Stimulated activated CD8-positive, alpha-beta memory T cell treated with anti-CD3 and anti-CD28 coated beads, Interleukin-2, amount 100 ng/mL, for 48 hours (primary cell): ENCODE data around the gene FGGY.

Experiments
- DNase-seq, 2 donors: peaks; one replicate each; pipeline ENCODE4 v3.0.0-alpha.2; 2020; ENCODE audit warnings: low read depth in 2 of 2

The FGGY gene

DNA sequence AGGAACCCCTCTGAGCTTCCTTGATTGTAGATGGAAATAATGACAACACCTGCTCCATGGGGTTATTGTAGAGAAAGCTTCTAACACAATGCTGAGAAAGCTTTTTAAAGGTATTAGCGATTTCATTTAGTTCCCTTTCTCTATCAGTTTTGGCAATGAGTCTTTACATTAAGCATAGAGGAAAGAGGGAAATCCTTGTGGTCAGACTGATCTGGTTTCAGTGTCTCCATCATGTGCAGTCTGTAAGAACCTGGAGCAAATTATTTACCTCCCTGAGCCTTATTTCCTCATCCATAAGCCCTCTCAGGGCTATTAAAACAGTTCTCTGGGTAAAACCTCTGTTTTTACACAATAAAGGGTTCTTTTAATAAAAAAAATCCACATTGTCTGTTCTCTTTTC lies 87.5 kb downstream of the FGGY start:
- DNase-seq, result no peak

DNA sequence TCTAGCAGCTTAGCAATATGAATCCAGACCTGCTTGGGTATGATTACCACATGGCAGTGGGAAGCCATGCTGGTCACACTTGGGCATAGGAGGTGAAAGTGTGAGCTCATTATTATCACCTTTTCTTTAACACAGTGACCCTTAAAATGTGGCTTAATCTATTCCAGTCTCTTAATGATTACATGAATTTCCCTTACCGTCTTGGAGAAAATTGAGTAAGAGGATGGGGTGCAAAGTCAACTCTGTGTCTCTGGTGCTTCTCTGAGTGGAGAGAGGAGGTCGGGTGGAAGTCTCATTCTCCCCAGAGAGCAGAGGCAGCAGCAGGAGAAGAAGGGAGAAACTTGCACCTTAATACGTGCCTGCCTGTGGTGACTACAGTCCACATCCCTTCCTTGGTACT lies 91.3 kb downstream of the FGGY start:
- DNase-seq, result no peak

DNA sequence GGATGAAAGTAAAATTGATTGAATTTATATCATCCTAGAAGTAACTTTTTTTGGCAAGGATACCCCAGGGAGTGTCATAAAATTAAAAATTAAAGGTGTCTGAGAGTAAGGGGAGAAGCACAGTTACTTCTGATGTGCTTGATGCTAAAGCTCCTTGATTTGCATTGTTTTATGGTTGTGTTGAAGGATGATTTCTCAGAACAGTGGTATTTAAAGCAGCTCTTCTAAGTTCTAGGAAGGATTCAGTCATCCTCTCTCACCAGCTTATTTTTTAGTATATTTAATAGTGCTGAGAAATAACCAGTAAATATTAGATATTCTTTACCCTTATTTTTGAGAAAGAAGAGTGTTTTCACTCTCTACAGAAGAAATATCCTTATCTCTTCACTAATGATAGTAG lies 93.0 kb downstream of the FGGY start:
- DNase-seq, result no peak

DNA sequence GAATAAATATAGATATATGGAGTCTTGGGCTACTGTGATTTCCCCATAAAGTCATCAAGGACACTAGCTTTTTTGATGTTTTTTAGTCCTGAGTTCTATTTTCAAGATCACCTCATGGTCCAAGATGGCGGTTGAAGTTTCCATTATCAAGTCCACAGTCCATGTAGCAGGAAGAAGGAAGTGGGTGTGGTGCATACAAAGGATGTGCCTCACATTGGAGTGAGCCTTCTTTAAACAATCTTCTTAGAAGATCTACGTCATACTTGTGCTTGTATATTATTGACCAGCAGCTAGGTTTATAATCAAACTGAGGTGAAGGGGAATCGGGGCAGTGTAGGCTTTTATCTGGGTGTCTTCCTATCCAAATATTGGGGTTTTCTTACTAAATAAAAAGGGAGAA lies 93.4 kb downstream of the FGGY start:
- DNase-seq, result no peak

DNA sequence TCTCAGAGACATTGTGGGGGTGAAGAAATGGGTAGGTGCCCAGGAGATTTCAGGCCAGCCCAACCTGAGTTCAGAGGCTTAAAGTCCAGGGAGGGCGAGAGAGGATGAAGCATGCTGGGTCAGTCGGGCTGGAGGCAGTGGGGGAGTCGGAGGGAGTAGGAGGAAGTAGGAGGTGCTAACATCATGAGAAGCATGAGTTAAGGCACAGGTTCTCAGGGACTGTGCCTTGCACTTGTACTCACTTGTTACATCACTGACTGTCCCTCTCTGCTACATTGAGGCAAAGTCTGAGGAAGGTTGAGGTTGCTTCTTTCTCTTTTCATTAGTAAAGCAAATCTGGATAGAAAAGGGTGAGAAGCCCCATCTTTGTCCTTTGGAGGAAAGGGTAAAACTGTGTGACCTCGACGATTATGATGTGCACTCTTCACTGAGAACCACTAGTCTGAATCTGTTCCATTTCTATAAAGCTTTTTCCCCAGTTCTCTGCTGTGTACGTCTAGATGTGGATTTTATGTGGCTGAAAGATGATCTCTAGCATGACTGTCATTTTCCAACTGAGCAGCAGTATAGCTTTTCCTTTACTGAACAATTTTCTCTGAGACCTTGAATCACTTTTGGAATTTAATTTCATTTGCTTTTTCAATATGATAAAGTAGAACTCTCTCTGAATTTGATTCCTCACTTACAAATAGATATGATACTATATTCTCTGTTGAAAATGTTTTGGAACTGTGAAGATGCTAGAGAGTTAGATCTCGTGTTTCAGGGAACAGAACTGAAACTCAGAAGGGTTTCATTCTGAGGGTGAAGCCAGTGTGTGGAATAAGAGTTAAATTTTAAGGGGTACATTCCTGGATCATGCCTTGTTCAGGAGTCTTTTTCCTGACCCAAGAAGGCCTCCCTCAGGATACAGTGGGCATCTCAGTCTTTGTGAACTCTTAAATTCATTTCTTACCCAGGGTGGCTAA lies 94.6 kb downstream of the FGGY start:
- DNase-seq, result no peak

DNA sequence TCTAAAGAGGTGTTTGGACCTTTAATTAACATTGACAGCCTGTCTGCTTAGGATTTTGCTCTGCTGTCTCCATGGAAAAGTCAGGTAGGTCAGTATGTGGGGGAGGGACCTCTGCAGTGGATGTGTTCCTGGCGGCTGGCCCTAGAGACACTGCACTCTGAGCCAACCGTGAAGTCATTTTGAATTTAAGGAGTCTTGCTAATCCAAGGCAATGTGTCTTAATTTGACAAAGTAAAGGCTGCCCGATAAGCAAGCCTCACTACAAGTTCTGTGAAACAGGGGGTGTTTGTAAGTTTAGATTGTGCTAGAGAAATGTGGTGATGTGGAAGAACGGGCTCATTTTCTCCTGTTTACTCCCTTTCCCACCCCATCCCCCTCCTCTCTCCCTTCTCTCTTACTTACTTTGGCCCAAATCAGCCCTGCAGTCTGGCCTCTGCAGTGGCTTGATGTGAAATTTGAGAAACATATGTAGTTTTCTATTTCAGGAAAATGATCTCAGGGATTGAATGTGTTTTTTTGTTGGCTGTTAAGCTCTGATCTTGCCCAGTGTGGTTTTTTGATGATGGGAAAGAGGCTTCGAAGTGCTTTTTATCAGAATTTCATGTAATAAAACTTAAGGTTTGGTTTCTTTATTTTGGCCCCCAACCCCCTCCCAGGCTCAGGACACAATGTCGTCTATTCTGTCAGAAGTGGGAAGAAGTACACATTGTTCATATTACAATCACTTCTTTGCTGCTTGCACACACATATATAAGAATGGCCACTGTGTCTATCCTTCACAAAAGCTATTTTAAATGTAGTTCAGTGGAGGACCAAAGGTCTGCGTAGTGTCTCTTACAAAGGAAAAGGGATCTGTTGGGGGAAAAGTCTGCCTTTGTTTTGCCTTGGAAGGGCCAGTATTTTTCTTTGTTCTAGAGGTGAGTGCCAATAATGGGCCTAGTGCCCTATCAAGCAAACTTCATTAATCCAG lies 96.6 kb downstream of the FGGY start:
- no peak for DNase-seq

DNA sequence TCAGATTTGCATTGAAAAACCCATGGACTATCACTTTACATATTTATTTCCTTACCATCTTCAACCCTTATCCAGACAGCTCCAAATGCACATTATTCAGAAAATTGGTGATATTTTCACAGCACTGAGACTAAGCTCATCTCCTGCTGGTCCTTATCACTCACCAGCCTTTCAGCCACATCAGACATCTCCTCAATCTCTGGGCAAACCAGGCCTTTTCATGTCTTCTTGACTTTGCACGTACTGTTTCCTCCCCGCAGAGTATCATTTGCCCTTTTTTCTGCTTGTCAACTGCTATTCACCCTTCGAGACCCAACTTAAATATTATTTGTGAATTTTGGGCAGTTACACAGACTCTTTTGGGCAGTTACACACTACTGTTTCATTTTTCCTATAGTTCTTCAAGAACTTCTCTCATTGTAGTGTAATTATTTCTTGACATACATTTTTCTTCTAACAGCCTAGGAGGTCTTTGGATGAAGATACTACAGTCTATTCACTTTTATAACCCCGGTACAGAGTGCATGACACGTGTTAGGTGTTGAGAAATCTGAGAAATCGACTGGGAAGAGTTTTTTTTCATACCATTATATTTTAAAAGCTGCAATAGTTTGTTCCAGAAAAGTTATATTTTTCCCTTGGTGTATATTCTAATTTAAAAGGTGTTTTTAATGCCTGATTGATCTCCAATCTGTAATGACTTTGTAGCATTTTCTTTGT lies 98.0 kb downstream of the FGGY start:
- DNase-seq, result no peak

DNA sequence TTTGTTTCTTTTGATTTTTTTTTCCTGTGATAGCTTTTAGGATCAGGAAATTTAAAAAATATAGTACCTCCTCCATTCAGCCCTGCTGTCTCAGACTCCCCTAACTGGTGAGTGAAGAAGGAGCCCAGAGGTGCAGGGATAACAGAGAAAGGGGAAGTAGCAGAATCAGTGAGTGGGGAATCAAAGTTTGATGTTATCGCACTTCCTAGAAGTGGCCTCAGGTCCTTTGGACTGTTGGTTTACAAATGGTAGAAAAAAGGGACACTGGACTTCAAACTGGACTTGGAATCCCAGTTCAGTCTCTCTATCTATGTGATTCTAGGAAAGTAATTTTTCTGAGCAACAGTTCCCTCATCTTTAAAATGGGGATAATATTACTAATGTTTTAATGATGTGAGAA lies 99.5 kb downstream of the FGGY start:
- no peak for DNase-seq

DNA sequence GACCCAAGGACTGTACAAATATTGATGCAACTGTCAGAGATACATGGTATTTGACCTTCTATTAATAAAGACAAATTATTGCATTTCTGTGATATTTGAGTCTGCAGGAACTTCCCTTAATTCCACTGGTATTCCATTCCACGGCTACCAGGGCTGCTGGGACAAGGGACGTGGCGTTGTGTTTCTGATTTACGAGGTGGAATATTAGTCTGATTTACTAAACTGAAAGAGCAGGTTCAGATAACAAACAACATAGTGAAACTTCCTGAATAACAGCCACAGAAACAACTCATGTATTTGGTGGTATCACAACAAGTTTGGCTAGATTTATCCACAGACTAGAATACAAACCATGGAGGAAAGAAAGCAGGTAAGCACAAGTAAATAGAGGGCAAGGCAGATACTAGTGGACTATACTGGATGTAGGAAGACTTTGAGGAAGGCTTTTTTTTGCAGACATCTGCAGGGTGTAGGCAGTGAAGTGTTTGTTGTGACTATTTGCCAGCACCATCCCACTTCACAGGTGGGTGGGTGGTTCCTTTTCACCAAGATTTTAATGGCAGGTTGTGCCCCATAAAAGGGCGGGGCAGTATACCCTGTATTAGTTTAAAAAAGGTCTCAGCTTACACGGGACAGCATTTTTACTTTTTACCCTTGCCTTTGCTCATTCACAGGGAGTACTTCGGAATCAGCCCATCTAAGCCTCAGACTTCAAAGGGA lies 100.4 kb downstream of the FGGY start:
- no peak for DNase-seq

DNA sequence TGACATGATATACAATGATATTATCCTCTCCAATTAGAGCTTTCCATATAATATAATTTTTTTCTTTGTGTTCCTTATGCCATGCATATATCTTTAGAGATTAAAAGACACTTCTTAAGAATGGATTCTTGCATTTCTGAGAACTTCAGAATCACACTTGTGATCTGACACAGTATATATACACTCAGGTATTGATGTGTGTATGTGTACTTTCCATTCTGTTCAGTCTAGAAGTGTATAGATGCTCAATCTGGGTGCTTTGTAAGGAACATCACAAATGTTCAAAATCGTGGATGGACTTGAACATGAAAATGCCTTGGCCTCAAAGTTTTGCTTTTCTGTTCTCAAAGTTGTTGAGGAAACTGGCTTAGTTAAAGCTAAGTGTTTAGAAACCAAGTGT lies 102.7 kb downstream of the FGGY start:
- no peak for DNase-seq

DNA sequence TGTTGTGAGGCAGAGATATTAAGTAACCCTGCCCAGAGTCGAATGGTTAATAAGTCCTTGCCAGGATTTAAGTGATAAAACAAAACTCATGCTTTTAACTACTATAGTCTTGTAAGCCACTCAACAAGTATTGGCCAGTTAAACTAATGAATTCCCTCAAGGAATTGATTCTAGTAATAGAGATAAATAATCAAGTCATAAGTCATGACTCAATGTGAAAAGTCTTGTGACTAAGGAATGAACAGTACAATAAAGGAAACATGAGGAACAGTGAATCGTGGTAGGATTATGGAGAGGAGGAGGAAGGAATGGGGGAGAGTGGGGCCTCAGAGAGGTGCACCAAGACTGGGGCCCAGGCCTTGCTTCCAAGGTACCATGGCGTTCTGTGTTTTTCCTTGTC lies 104.7 kb downstream of the FGGY start:
- DNase-seq, result no peak

DNA sequence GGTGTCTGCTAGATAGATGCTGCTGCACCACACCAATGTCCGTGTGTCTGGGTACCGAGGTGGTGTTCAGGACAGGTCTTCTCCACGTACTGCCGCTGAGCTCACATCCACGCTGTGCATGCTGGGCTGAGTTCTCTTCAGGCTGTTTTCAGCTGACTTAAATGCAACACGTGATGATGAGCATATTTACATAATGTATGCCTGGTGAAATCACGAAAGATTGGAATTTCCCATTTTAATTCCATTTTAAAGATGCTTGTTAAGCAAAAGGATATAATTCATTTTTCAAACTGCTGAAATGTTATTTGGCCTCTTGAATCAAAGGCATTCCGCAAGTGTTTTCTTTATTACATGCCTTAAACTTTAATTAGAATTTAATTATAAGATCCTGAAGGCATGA lies 107.9 kb downstream of the FGGY start:
- no peak for DNase-seq

DNA sequence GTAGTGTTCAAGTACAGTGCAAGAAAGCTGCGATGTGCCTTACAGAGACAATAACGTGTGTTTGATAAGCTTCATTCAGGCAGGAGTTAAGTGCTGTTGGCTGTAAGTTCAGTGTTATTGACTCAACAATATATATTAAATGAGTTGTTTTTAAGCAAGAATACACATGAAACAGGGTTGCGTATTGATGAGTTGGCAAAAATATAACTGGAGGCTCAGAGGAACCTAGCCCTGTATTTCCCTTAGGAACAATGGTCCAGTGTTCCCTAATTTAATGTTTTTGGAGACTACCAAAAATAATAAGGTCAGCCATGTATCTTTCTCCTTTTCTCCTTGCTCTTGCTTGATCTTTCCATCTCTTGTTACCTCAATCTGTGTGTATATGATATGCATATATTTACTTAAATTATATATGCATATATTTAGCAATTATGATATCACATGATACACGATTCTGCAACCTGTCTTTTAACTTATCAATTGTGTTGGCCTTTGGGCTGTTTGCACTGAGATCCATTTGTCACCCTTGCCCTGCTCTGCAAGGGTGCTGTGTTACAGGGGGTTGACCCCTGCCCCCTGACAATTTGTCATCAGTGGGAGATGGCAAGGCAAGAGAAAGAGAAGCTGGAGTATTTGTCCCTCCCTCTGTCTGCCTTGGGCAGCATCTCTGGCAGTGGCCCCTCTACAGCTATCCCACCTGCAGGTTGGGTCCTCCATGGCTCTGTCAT lies 109.7 kb downstream of the FGGY start:
- no peak for DNase-seq

DNA sequence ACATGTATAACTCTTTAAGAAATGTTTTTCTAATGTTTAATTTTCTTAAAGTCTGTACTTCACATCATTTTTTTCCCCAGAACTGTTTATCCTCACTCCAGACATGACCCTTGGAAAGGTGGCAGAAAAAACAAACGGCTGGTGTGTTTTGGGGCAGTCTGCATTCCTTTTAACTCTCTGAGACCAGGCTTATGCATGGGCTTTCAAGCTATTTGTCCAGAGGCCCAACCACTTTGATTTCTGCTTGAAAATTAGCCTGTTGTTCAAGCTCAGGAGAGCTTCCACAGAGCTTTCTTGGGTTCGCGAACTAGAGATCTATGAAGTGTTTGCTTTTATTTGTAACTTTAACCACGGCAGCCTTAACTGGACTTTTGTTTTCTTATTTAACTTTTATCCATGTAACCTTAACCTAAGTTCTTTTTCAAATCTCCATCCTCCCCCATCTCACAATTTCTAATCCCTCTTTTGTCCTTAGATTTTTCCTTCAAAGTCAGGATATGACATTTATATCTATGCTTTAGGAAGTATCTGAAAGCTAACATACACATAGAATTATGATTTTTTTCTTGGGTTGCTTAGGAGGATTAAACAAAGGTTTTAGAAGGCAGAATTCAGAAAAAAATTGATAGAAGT lies 111.8 kb downstream of the FGGY start:
- no peak for DNase-seq

DNA sequence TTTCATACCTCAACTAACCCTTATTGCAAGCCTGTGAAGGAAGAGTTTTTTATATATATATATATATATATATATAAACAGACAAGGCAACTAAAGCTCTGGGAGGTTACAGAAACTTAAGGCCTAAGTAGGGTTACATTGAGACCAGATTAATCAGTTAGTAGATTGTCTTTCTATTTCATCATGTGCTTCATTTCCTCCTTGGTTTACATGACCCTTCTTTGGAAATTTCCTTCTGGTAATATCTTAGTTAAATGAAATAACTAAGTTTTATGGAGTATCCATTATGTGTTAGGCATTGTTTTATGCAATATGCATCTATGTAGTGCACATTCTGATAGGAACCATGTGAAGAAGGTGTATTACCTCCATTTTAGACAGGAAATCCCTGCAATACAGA lies 112.7 kb downstream of the FGGY start:
- no peak for DNase-seq

DNA sequence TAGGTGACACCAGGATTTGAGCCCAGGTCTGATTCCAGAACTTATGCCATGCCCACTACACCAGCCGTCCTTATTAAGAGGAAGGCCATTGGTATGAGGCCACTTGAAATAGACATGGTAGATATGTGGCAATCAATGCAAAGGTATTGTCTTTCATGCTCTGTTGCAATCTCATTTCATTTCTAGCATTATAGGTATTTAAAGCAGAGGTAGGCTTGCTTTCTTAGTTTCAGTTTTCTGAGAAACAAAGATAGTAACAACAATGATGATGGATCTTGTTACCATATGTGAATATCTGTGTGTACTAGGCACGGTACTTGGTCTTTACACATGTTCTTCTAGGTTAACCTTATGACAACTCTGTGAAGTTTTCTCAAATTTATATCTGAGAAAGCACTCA lies 113.1 kb downstream of the FGGY start:
- no peak for DNase-seq

DNA sequence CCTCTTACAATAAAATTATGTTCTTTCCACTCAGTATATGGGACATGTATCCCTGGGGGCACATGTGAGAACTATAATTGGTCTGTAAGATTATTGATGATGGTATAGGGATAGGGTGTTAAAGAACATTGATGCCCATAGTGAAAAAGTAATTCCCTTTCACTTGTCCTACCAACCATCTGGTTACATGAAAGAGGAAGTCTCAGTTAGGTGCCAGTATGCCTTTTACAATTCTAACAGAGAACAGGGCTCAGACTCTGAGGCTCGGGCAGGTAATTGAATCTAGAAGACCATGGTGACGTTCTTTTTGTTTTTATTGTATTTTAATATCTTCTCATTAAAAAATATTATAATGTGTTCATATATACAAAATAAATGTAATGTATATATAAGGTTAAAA lies 113.6 kb downstream of the FGGY start:
- DNase-seq, result no peak

DNA sequence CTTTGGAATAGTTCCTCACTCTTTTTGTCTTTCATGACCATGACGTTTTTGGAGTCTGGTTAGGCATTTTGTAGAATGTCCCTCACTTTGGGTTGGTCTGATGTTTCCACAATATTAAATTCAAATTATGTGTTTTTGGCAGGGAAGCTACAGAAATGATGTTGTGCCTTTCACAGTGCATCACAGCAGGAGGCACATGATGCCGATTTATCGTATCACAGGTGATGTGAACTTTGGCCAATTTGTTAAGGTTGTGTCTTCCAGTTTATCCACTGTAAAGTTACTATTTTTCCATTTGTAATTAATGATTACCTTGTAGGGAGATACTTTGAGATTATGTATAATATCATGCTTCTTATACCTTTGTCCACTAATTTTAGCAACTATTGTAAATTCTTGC lies 114.3 kb downstream of the FGGY start:
- DNase-seq, result no peak

DNA sequence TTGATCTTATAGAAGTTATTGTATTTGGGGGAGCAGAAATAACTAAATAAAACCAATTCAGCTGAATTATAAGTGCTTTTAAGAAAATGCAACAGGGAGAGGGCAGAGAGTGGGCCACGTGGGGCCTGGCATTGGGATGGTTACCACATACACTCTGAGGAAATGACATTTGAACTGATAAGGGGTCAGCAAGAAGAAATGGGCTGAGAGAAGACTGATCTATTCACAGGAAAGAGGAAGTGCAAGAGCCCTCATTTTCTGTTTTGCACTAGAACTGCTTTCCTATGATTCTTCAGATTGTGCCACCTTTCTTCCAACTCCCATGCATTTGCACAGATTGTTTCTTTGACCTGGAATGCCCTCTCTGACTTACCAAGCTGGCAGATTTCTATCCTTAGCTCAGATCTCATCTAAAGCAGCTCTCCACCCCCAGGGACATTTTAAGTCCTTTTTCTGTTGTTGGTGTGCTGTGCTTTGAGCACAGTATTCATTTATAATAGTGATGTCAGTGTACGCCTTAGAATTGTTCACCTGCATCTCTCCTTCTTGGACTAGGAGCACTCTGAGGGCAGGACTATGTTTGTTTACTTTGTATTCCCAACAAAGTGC lies 115.9 kb downstream of the FGGY start:
- no peak for DNase-seq

DNA sequence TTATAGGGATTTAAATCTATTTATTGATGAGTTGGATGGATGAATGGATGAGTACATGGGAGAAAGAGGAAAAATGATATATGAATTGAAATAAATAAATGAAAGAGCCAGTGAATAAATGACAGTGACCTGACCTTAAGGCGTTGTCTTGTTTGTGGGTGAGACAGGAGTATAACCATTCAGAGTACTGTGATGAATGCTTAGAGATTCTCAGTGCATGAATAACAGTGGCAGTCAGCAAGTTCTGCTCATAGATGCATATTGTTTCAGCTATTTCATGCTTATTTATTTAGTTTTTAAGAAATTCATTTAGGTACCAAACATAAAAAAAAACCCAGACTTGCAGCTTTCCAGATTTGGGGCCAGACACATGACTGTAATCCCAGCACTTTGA lies 116.4 kb downstream of the FGGY start:
- no peak for DNase-seq
